GM12878 (cell line): Measurements from ENCODE around the gene ACRBP. TPM values are rescaled to one million over a fixed set of nuclear protein-coding genes. Genes with fewer than 3 reads are reported as not detected.

Experiments used
- ATAC-seq: fragments of 200-7000 bp; cut with Tn5 transposase; 3 replicates; pipeline ENCODE4 v1.9.1; 2020; ENCODE audit warnings: mild to moderate bottlenecking, moderate library complexity
- BruUV-seq: library from RNA; stranded (reverse); fragments of 400-500 nt; replicated peaks from 2 replicates; lab custom pipeline; 2021; lab: Mats Ljungman, UMichigan
- CTCF ChIA-PET: fragments of 300-600 bp; sonication (Branson Sonifier 250); formaldehyde crosslinking; extraction: SDS; loops from one replicate; lab custom pipeline; 2021; ENCODE audit warnings: inconsistent platforms; lab: Yijun Ruan, JAX
- POLR2A ChIA-PET: fragments of 350-600 bp; formaldehyde crosslinking; extraction: SDS; loops from one replicate; lab custom pipeline; 2021; ENCODE audit warnings: inconsistent platforms; lab: Charles Lee
- RAD21 ChIA-PET: fragments of 300-600 bp; sonication (Branson Sonifier 250); formaldehyde crosslinking; loops from one replicate; lab custom pipeline; 2023; ENCODE audit warnings: antibody characterized with exemption; ENCODE audit not compliant: unreplicated experiment; lab: Charles Lee
- SMC1A ChIA-PET: fragments of 300-600 bp; sonication (Branson Sonifier 250); formaldehyde crosslinking; loops from one replicate; lab custom pipeline; 2023; ENCODE audit not compliant: unreplicated experiment, uncharacterized antibody; lab: Charles Lee
- DNase-seq: peaks from one replicate; pipeline ENCODE4 v3.0.0-alpha.2; 2011; ENCODE audit warnings: low read depth, low spot score
- FAIRE-seq: peaks from 3 replicates; lab custom pipeline; 2011; peaks lifted over from hg19 to GRCh38; lab: Jason Lieb, UNC
- H2AFZ ChIP-seq: 2 replicates; pipeline ENCODE4 v1.6.0; 2011; ENCODE audit warnings: low read depth, low read length, control low read depth; ENCODE audit not compliant: control insufficient read depth
- H3K27ac ChIP-seq: 2 replicates; pipeline ENCODE4 v1.5.1; 2011; ENCODE audit warnings: control low read depth; ENCODE audit not compliant: control insufficient read depth, insufficient read depth
- H3K27me3 ChIP-seq, 2 experiments: replicated peaks in 1 of 2; 2 replicates each; pipeline versions ENCODE4 v1.6.0 to v1.6.1; 2011; ENCODE audit warnings: low read length in 1 of 2; ENCODE audit not compliant: control insufficient read depth in 2 of 2, insufficient read depth in 2 of 2
- H3K36me3 ChIP-seq, 2 experiments: 2 replicates each; pipeline ENCODE4 v1.5.1; 2011; ENCODE audit warnings: low read length in 1 of 2; ENCODE audit not compliant: control insufficient read depth in 2 of 2, insufficient read depth in 2 of 2
- H3K4me1 ChIP-seq: 2 replicates; pipeline ENCODE4 v1.6.1; 2011; ENCODE audit warnings: mild to moderate bottlenecking, low read length, moderate library complexity, mixed read lengths; ENCODE audit not compliant: control insufficient read depth, insufficient read depth
- H3K4me2 ChIP-seq: 2 replicates; pipeline ENCODE4 v1.6.0; 2011; ENCODE audit warnings: control low read depth; ENCODE audit not compliant: control insufficient read depth, insufficient read depth
- H3K4me3 ChIP-seq: fragments of 200-600 bp; sonication (generic); 2 replicates; pipeline ENCODE4 v1.5.1; 2016
- H3K79me2 ChIP-seq: 2 replicates; pipeline ENCODE4 v1.6.0; 2011; ENCODE audit warnings: low read length; ENCODE audit not compliant: control insufficient read depth, insufficient read depth
- H3K9ac ChIP-seq: 2 replicates; pipeline ENCODE4 v1.8.0; 2011; ENCODE audit warnings: low read length, control low read depth, mixed read lengths; ENCODE audit not compliant: control insufficient read depth, insufficient read depth
- H3K9me3 ChIP-seq: replicated peaks from 3 replicates; pipeline ENCODE4 v1.5.1; 2011; ENCODE audit warnings: mild to moderate bottlenecking, low read length; ENCODE audit not compliant: control insufficient read depth, insufficient read depth
- H4K20me1 ChIP-seq: 2 replicates; pipeline ENCODE4 v1.6.0; 2011; ENCODE audit not compliant: control insufficient read depth, insufficient read depth
- BACH1 ChIP-seq: fragments of 450-650 bp; IDR thresholded peaks from 2 replicates; pipeline ENCODE4 v1.6.1; 2017; ENCODE audit warnings: mild to moderate bottlenecking, borderline replicate concordance
- CHD2 ChIP-seq: IDR thresholded peaks from 2 replicates; pipeline ENCODE4 v1.6.1; 2011; ENCODE audit warnings: low read depth, low read length, improper control_type of control experiment, borderline replicate concordance
- ETV6 ChIP-seq, 2 experiments: fragments of 450-650 bp in 1 of 2; IDR thresholded peaks in 1 of 2; conservative IDR thresholded peaks in 1 of 2; 2 replicates each; pipeline ENCODE4 v1.6.1; 2014; ENCODE audit warnings: antibody characterized with exemption in 1 of 2, borderline replicate concordance in 1 of 2, low read depth in 1 of 2, mild to moderate bottlenecking in 1 of 2, moderate library complexity in 1 of 2
- GATAD2B ChIP-seq: fragments of 450-650 bp; conservative IDR thresholded peaks from 2 replicates; pipeline ENCODE4 v1.6.1; 2017; ENCODE audit warnings: low read depth, mild to moderate bottlenecking, moderate library complexity
- HDAC6 ChIP-seq: fragments of 200-600 bp; sonication (generic); IDR thresholded peaks from one replicate; pipeline ENCODE4 v1.8.0; 2017; ENCODE audit warnings: antibody characterized with exemption; ENCODE audit not compliant: unreplicated experiment
- HDGF ChIP-seq: fragments of 450-650 bp; IDR thresholded peaks from 2 replicates; pipeline ENCODE4 v1.6.1; 2016; ENCODE audit warnings: antibody characterized with exemption
- LARP7 ChIP-seq: fragments of 450-650 bp; IDR thresholded peaks from 2 replicates; pipeline ENCODE4 v1.6.1; 2017; ENCODE audit warnings: mild to moderate bottlenecking
- MEF2A ChIP-seq: IDR thresholded peaks from 2 replicates; pipeline ENCODE4 v1.6.1; 2011; ENCODE audit warnings: low read depth, mild to moderate bottlenecking, low read length, moderate library complexity; ENCODE audit not compliant: insufficient read depth
- RAD21 ChIP-seq: IDR thresholded peaks from 2 replicates; pipeline ENCODE4 v1.6.1; 2011; ENCODE audit warnings: mild to moderate bottlenecking, low read depth, low read length, moderate library complexity; ENCODE audit not compliant: insufficient read depth
- SMAD5 ChIP-seq: IDR thresholded peaks from 2 replicates; pipeline ENCODE4 v1.6.1; 2016; ENCODE audit warnings: antibody characterized with exemption, low read depth
- TCF3 ChIP-seq: IDR thresholded peaks from 2 replicates; pipeline ENCODE4 v1.6.1; 2012; ENCODE audit warnings: low read depth, mild to moderate bottlenecking, low read length, borderline replicate concordance; ENCODE audit not compliant: insufficient read depth
- WGBS: methylation state at CpG from one replicate; pipeline ENCODE4 v1.1.6; 2016; ENCODE audit warnings: low lambda C conversion rate; ENCODE audit not compliant: insufficient replicate concordance, insufficient coverage; ENCODE audit errors: missing lambda C conversion rate; 5-methylcytosine and 5-hydroxymethylcytosine counted together
- in situ Hi-C: fragments of 300-500 bp; cut with MboI; formaldehyde crosslinking; loops from 9 replicates; pipeline ENCODE4 v1.14.3; 2018; ENCODE audit warnings: mixed read lengths
- intact Hi-C: fragments of 100-400 bp; cut with micrococcal nuclease; formaldehyde crosslinking; loops from one replicate; pipeline ENCODE4 v1.14.2; 2022; ENCODE audit not compliant: unreplicated experiment
- polyA plus RNA-seq, 11 experiments: library from polyadenylated mRNA; depleted of rRNA in 4 of 11; unstranded in 6 of 11; stranded (reverse) in 5 of 11; fragments of >200 nt; fragmentation: Nextera tagmentation in 4 of 11; fragmentation: Illumina TruSeq in 1 of 11; extraction: Ambion mirVana in 4 of 11; extraction: Trizol in 1 of 11; gene quantifications; 1 replicate in 1 of 11; 2 replicates in 10 of 11; pipeline versions ENCODE4 v1.2.1 to v1.2.3, GENCODE V29; 2011 to 2016; ENCODE audit warnings: inconsistent platforms in 2 of 11, missing spikeins in 2 of 11, low read depth in 1 of 11
- total RNA-seq, 4 experiments: library from RNA; depleted of rRNA in 3 of 4; stranded (reverse); fragments of >200 nt in 3 of 4; fragmentation: Illumina TruSeq in 1 of 4; extraction: Trizol in 1 of 4; gene quantifications; 2 replicates each; pipeline versions ENCODE4 v1.2.1 to v1.2.3, GENCODE V29; 2013 to 2021
- TF ChIP-seq, protein P1 (sequence below): fragments of 450-650 bp; IDR thresholded peaks from 2 replicates; pipeline ENCODE4 v1.6.1; 2017; ENCODE audit warnings: mild to moderate bottlenecking, low read depth, inconsistent platforms; ENCODE audit not compliant: poor library complexity, severe bottlenecking
- TF ChIP-seq, protein P2 (sequence below): IDR thresholded peaks from 2 replicates; pipeline ENCODE4 v1.6.1; 2011; ENCODE audit warnings: mild to moderate bottlenecking, low read depth, low read length, moderate library complexity; ENCODE audit not compliant: insufficient replicate concordance
- TF ChIP-seq, protein P3 (sequence below): IDR thresholded peaks from 2 replicates; pipeline ENCODE4 v1.6.1; 2012; ENCODE audit warnings: low read depth, low read length, improper control_type of control experiment

Gene ACRBP
- total and polyA plus RNA-seq, 10 of the 15 experiments (the other 5 are each of a cell fraction or from before 2014, with no cell fraction given), result 0.54 to 1.4 (median 0.87) TPM

DNA sequence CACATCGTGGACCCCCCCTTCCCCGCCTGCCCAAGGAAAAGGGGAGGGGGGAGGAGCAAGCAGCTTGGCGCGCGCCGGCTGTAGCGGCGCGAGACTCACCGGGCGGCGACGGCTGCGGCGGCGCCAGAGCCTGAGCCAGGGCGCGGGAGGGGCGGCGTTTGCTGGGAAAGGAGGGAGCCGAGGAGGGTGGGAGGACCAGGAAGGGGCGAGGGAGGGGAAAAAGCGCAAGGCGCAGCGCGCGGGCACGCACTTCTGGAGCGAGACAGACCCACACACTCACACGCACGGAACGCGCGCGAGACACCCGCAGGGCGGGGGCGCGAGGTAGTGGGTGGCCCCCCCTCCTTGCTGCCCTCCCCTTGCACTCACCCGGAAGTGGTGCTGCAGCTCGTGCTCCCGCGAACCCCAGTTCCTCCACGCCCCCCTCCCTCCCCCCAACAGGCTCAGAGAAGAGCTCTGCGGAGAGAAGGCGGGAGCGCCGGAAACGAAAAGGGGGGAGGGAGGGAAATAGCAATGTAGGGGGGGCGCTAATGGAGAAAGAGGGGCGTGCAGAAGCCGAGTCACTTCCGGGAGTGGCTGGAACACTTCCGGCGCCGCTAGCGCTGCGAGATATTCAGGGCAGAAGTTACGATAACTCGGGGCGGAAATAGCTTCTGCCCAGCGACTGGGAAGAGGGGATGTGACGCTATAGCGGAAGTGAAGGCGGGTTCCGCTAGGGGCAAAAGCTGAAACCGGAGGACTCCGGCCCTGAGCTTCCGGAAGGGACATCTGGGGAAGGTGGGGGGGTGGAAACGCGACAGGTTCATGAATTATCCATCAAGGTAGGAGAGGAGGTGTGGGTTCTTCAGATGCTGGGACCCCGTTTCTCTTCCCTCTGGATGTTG is 42.0 kb upstream of the ACRBP start, which contains the start of gene ZNF384 (continued):
- TF ChIP-seq, protein P1, sequence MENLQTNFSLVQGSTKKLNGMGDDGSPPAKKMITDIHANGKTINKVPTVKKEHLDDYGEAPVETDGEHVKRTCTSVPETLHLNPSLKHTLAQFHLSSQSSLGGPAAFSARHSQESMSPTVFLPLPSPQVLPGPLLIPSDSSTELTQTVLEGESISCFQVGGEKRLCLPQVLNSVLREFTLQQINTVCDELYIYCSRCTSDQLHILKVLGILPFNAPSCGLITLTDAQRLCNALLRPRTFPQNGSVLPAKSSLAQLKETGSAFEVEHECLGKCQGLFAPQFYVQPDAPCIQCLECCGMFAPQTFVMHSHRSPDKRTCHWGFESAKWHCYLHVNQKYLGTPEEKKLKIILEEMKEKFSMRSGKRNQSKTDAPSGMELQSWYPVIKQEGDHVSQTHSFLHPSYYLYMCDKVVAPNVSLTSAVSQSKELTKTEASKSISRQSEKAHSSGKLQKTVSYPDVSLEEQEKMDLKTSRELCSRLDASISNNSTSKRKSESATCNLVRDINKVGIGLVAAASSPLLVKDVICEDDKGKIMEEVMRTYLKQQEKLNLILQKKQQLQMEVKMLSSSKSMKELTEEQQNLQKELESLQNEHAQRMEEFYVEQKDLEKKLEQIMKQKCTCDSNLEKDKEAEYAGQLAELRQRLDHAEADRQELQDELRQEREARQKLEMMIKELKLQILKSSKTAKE, result peak; percentile 64
- TF ChIP-seq TCF3 (peak; percentile 32; the same call in 1 of the 2 replicates), LARP7 (peak; percentile 54), ETV6 (conservative IDR thresholded peaks at IDR 0.05 in 1 of 2, IDR thresholded peaks at IDR 0.05 in 1 of 2; ENCODE audit: borderline replicate concordance in 1 of 2, low read depth in 1 of 2) (peak in 1 of 2 experiments; percentile 92; a peak in 3 of 4 replicates), HDGF (peak; percentile 92), RAD21 (no peak)

DNA sequence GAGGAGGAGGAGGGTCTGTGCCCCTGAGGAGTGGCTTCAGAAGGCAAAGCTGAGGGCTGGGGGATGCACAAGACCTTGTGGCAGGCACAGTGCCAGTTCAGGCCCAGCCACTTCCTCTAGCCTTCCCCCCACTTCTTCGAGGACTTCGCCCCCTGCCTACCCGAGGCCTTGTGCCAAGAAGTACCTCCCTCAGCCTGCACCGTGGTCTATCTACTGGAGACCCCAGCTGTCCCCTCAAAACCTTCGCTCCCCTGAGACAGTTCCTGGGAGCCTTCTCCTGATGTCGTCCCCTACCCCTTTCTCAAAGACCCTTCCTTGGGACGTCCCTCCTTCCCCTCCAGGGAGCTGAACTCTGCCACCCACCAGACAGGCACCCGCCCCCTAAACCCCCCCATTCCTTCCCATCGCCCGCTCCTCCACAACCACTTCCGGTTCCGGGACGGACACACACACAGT is 41.3 kb upstream of the ACRBP start:
- ChIA-PET CTCF (interaction anchor here (1.2 to 2.5 kb wide), 8 partner anchors 8 to 264 kb away, joined by 3 to 15 read pairs (median 6); partner anchors contain the start of genes COPS7A, MLF2 and PTMS), RAD21 (interaction anchor here (0.7 to 2.1 kb wide), 15 partner anchors 9 to 265 kb away, joined by 3 to 45 read pairs (median 5); partner anchors contain the start of genes COPS7A and MLF2), POLR2A (interaction anchor here (0.6 to 2.2 kb wide), 21 partner anchors 9 to 196 kb away, joined by 3 to 53 read pairs (median 6); partner anchors contain the start of genes CDCA3, COPS7A, LPAR5 and MLF2), SMC1A (interaction anchor here (0.8 to 3.7 kb wide), 12 partner anchors 14 to 194 kb away, joined by 3 to 31 read pairs (median 4); partner anchors contain the start of genes CDCA3, COPS7A, LPAR5 and MLF2)
- in situ Hi-C loops, result no loop called here
- H3K9ac ChIP-seq, result peak overlapping the region; percentile 98
- peak overlapping the region; percentile 77 for H2AFZ ChIP-seq
- no peaks in the 10 kb centered on the region for H3K36me3 ChIP-seq
- DNase-seq (peak; percentile 48), FAIRE-seq (no peak), ATAC-seq (peak; percentile 40)
- peak overlapping the region; percentile 97 for H3K27ac ChIP-seq
- no peaks in the 10 kb centered on the region for H4K20me1 ChIP-seq
- no peaks in the 10 kb centered on the region for H3K27me3 ChIP-seq
- peak overlapping the region; percentile 99 for H3K4me2 ChIP-seq
- peaks cover 10% of the 10 kb centered on the region; the same call in 1 of the 2 replicates for H3K4me1 ChIP-seq
- no peaks in the 10 kb centered on the region for H3K9me3 ChIP-seq
- intact Hi-C loops, result loop anchor here (2.0 to 5.0 kb wide), 4 partner anchors 62 to 164 kb away; partner anchors contain the start of genes CDCA3, NOP2 and USP5
- BruUV-seq, result TSS peak; percentile 66
- peak overlapping the region; percentile 80 for H3K4me3 ChIP-seq
- 0% methylated on average over 10 of the region's 13 CpGs for WGBS
- peaks cover 63% of the 10 kb centered on the region for H3K79me2 ChIP-seq
- TF ChIP-seq GATAD2B, result no peak
- TF ChIP-seq MEF2A, result no peak
- TF ChIP-seq, protein P2, sequence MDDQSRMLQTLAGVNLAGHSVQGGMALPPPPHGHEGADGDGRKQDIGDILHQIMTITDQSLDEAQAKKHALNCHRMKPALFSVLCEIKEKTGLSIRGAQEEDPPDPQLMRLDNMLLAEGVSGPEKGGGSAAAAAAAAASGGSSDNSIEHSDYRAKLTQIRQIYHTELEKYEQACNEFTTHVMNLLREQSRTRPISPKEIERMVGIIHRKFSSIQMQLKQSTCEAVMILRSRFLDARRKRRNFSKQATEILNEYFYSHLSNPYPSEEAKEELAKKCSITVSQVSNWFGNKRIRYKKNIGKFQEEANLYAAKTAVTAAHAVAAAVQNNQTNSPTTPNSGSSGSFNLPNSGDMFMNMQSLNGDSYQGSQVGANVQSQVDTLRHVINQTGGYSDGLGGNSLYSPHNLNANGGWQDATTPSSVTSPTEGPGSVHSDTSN, result no peak
- TF ChIP-seq, protein P3, sequence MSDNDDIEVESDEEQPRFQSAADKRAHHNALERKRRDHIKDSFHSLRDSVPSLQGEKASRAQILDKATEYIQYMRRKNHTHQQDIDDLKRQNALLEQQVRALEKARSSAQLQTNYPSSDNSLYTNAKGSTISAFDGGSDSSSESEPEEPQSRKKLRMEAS, result no peak
- TF ChIP-seq CHD2, result no peak
- TF ChIP-seq SMAD5, result no peak
- TF ChIP-seq HDAC6, result no peak
- TF ChIP-seq BACH1, result no peak
